Stimulated activated CD4-positive, alpha-beta T cell treated with anti-CD3 and anti-CD28 coated beads, TNF-alpha, amount 100 ng/mL, for 24 hours (primary cell): ENCODE data around the gene POLR2F.

Experiments used
- DNase-seq, 3 experiments: peaks; one replicate each; pipeline ENCODE4 v3.0.0-alpha.2; 2020; ENCODE audit warnings: low read depth in 3 of 3

The POLR2F gene

GRCh38 chr22:37953437-37954179, at the start of gene POLR2F, which contains the start of gene C22orf23:
TSS of gene POLR2F (plus strand) at chr22:37953699. CDS start at chr22:37953788, 89 bp downstream.
TSS of gene C22orf23 (minus strand) at chr22:37953601. CDS start at chr22:37953149, 452 bp downstream.
- DNase-seq, result peak; percentile 89 to 95 (median 95)

- DNase-seq, result peak in 1 of 3 experiments; percentile 6
Observed at GRCh38 chr22:37904572-37905533, 48.6 kb upstream of the POLR2F start.

DNA sequence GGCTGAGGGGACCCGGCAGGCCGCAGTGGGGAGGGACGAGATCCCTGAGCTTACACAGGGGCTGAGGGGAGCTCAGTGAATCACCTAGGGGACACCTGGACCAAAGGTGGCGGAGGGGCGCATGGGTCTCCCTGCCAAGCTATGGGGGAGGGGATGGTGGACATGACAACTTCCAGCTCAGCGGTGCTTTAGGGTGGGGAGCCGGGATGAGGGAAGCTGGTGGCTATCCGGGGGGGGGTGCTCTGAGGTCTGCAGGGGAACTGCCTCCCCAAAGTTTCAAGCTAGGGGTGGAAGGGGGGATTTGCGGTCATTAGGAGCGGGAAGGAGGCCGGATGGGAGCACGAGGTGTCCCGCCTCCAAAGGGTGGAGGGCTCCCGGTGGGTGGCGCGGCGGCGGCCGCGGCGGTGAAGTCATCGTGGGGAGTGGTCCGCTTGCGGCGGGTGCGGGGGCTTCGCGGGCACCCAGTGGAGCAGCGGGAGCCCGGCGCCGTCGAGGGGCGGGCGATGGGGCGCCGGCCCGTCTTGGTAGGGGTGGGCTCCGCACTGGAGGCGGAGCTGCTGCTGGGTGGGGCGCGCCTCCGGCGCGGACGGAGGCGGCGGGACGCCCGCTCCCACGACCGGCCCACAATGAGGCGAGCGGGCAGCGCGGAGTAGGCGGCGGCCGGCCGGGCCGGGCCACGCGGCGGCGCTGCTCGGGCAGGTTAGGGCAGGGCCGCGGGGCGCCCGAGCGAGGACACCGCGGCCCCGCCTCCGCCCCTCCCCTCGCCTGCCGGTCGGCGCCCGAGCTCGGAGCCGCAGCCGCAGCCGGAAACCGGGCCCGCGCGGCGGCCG, 47.8 kb upstream of the POLR2F start, which contains the start of gene MICALL1:
Gene MICALL1 (plus strand): TSS at position 764 of the 830 bp plus-strand sequence. CDS start 126 bp downstream, outside the sequence.
- DNase-seq, result peak in 2 of 3 experiments; percentile 38 to 64

DNA sequence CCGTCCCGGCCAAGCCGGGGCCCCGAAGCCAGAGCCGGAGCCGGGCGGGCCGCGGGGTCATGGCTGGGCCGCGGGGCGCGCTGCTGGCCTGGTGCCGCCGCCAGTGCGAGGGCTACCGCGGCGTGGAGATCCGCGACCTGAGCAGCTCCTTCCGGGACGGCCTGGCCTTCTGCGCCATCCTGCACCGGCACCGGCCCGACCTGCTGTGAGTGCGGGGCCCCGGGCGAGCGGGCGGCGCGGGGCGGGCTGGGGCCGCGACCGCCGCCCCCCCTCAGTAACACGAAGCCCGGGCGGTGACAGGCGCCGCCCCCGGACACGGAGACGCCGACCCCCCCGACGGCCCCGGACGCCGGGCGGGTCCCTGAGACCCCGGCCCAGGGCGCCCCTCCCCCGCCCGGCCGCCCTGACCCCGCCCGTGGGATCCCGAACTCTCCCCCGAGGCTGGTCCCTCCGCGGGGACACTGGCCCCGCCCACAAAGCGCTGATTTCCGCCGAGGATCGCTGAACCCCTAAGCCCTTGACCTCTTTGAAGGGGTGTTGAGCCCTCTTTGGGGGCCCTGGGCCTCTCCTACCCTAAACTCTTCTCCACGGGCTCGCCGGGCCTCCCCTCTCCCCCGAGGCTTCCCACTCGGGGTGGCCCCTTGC, 47.0 kb upstream of the POLR2F start:
- peak in 1 of 3 experiments; percentile 27 for DNase-seq

DNA sequence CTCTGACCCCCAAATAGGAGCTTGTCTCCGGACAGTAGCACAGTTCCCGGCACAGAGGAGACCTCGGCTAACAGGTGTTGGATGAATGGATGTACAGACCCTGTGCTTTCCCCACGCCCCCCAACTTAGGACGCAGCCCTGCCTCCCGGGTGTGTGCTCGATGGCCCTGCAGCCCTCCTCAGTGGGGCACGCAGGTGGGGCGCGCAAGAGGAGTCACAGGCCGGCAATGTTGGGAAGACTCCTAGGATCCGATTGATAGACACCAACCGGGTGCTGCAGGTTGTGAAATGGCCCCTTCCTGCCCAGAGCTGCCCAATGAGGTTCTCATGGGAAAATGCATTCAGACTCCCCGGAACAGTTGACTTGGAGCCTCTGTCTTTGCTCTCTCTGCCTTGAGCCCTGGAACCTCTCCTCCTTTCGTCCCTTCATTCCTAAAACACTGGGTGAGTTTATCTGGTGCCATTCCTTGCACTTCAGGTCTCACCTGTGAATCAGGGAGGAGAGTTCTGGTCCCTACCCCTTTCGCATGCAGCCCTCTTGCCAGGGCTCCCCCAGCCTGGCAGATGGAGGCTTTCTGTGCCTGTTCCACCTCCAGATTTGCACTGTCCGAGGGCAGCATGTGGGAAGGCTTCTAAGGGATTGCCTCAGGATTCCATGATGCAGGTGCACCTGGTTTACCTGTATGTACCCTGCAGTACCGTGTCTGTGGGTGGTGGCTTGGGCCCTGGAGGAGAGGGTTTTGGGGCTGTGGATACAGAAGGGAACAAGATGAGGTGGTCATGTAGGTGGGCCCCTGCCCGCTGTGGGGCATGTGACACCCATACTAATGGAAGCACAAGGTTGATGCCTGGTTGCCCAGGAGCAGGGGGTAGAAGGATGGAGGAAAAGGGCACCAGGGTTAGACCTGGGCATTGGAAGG, 46.2 kb upstream of the POLR2F start:
- no peak for DNase-seq

- DNase-seq, result no peak
Observed at GRCh38 chr22:37909766-37910165, 43.7 kb upstream of the POLR2F start.

GRCh38 chr22:37910890-37911672, 42.4 kb upstream of the POLR2F start:
- no peak for DNase-seq

GRCh38 chr22:37911697-37912096, 41.8 kb upstream of the POLR2F start:
- no peak for DNase-seq

- no peak for DNase-seq
Observed at GRCh38 chr22:37912171-37912570, 41.3 kb upstream of the POLR2F start.

GRCh38 chr22:37913233-37913721, 40.2 kb upstream of the POLR2F start:
- no peak for DNase-seq

- DNase-seq, result no peak
Observed at GRCh38 chr22:37916311-37916710, 37.2 kb upstream of the POLR2F start.

GRCh38 chr22:37917874-37918548, 35.5 kb upstream of the POLR2F start:
- DNase-seq, result no peak

DNA sequence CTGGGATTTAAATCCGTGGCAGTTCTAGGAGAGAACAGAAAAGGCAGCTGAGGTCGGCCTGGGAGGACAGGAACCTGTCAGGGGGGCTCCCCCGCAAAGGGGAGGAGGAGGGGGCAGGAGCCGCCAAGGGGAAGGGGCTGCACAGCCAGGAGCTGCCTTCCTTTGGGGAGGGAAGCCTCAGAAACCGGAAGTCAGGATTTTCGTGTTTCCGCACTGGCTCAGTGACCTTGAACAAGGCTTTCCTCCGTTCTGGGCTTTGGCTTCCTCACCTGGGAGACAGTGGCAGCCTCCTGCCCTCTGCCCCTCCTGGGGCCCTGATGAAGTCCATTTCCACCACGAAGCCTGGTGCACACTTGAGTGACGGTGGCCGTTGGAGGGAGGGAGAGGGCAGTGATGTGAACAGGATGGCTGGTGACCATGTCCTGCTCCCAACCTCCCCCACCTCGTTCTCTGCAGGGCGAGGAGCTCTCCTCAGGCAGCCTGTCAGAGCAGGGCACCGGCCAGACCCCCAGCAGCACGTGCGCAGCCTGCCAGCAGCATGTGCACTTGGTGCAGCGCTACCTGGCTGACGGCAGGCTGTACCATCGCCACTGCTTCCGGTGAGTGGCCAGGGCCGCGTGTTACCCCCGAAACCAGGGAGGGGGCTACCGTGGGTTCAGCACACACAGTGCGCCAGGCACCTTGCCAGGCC, 34.8 kb upstream of the POLR2F start:
- no peak for DNase-seq

GRCh38 chr22:37920126-37920525, 33.4 kb upstream of the POLR2F start:
- no peak for DNase-seq

- DNase-seq, result no peak
Observed at GRCh38 chr22:37922191-37922590, 31.3 kb upstream of the POLR2F start.

GRCh38 chr22:37923927-37924326, 29.6 kb upstream of the POLR2F start:
- no peak for DNase-seq

- no peak for DNase-seq
Observed at GRCh38 chr22:37924386-37925065, 29.0 kb upstream of the POLR2F start.
